Hepatocyte (in vitro differentiated cells): Measurements from ENCODE around the gene CORIN. TPM values are rescaled to one million over a fixed set of nuclear protein-coding genes. Genes with fewer than 3 reads are reported as not detected.

Experiments used
- DNase-seq: peaks from one replicate; pipeline ENCODE4 v3.0.0-alpha.2; 2016; ENCODE audit warnings: low spot score
- H2AFZ ChIP-seq: fragments of 200-600 bp; sonication (generic); 2 replicates; pipeline ENCODE4 v1.6.0; 2016; ENCODE audit warnings: antibody characterized with exemption, mild to moderate bottlenecking
- H3K27ac ChIP-seq: fragments of 200-600 bp; sonication (generic); 2 replicates; pipeline ENCODE4 v1.5.1; 2016; ENCODE audit warnings: mild to moderate bottlenecking
- H3K27me3 ChIP-seq: fragments of 200-600 bp; sonication (generic); 2 replicates; pipeline ENCODE4 v1.6.1; 2016
- H3K36me3 ChIP-seq: fragments of 200-600 bp; sonication (generic); replicated peaks from 2 replicates; pipeline ENCODE4 v1.5.1; 2016; ENCODE audit warnings: low read depth; ENCODE audit not compliant: insufficient read depth
- H3K4me1 ChIP-seq: fragments of 200-600 bp; sonication (generic); 2 replicates; pipeline ENCODE4 v1.5.1; 2016; ENCODE audit warnings: mild to moderate bottlenecking, moderate library complexity; ENCODE audit not compliant: insufficient read depth
- H3K4me2 ChIP-seq: fragments of 200-600 bp; sonication (generic); 2 replicates; pipeline ENCODE4 v1.6.0; 2016
- H3K4me3 ChIP-seq: fragments of 200-600 bp; sonication (generic); 2 replicates; pipeline ENCODE4 v1.5.1; 2016; ENCODE audit warnings: mild to moderate bottlenecking
- H3K79me2 ChIP-seq: fragments of 200-600 bp; sonication (generic); 2 replicates; pipeline ENCODE4 v1.6.0; 2017; ENCODE audit warnings: mild to moderate bottlenecking
- H3K9me2 ChIP-seq: fragments of 200-600 bp; sonication (generic); replicated peaks from 2 replicates; pipeline ENCODE4 v1.6.0; 2017; ENCODE audit warnings: mild to moderate bottlenecking; ENCODE audit not compliant: insufficient read depth
- H3K9me3 ChIP-seq: fragments of 200-600 bp; sonication (generic); 2 replicates; pipeline ENCODE4 v1.5.1; 2016; ENCODE audit warnings: low read depth, mild to moderate bottlenecking
- H4K20me1 ChIP-seq: fragments of 200-600 bp; sonication (generic); 2 replicates; pipeline ENCODE4 v1.6.0; 2016; ENCODE audit warnings: mild to moderate bottlenecking; ENCODE audit not compliant: insufficient read depth, poor library complexity, severe bottlenecking
- CTCF ChIP-seq: fragments of 200-600 bp; sonication (generic); IDR thresholded peaks from 2 replicates; pipeline ENCODE4 v1.5.1; 2016; ENCODE audit warnings: antibody characterized with exemption, mild to moderate bottlenecking; ENCODE audit not compliant: poor library complexity
- EZH2 ChIP-seq: fragments of 200-600 bp; sonication (generic); IDR thresholded peaks from 2 replicates; pipeline ENCODE4 v1.6.1; 2016; ENCODE audit warnings: antibody characterized with exemption, mild to moderate bottlenecking, borderline replicate concordance
- EZH2phosphoT487 ChIP-seq: fragments of 200-600 bp; sonication (generic); IDR thresholded peaks from one replicate; pipeline ENCODE4 v1.6.1; 2018; ENCODE audit warnings: antibody characterized with exemption, mild to moderate bottlenecking, low read depth, moderate library complexity; ENCODE audit not compliant: unreplicated experiment, severe bottlenecking
- WGBS: methylation state at CpG from one replicate; pipeline ENCODE4 v1.1.6; 2016; ENCODE audit warnings: low lambda C conversion rate; ENCODE audit errors: missing lambda C conversion rate; 5-methylcytosine and 5-hydroxymethylcytosine counted together
- polyA plus RNA-seq: library from polyadenylated mRNA; unstranded; fragments of >200 nt; fragmentation: Nextera tagmentation; extraction: Ambion mirVana; gene quantifications from 2 replicates; pipeline ENCODE4 v1.2.1, GENCODE V29; 2016
- total RNA-seq: library from RNA; depleted of rRNA; stranded (reverse); fragments of >200 nt; gene quantifications from 2 replicates; pipeline ENCODE4 v1.2.3, GENCODE V29; 2014

CORIN gene
- total and polyA plus RNA-seq, 2 experiments from 2014 or later: 0.13 to 0.40 TPM

GRCh38 chr4:47717188-47717587 is 120.7 kb downstream of the CORIN start:
- no peaks in the 10 kb centered on the region for H3K27me3 ChIP-seq

GRCh38 chr4:47715716-47716416 is 122.0 kb downstream of the CORIN start:
- Histone ChIP-seq H3K4me3 (no peak overlapping the region), H3K27ac (no peak overlapping the region), H3K9me3 (no peaks in the 10 kb centered on the region), H3K27me3 (no peaks in the 10 kb centered on the region), H4K20me1 (no peaks in the 10 kb centered on the region), H3K79me2 (no peaks in the 10 kb centered on the region), H3K4me1 (no peaks in the 10 kb centered on the region), H3K36me3 (no peaks in the 10 kb centered on the region), H3K4me2 (no peak overlapping the region), H2AFZ (no peak overlapping the region), H3K9me2 (no peaks in the 10 kb centered on the region)
- no peak for TF ChIP-seq CTCF
- no peak for TF ChIP-seq EZH2
- TF ChIP-seq EZH2phosphoT487: no peak
- WGBS: 76% methylated on average over 3 of the region's 3 CpGs
- DNase-seq: no peak

More at GRCh38 chr4:47717188-47717587, 120.7 kb downstream of the CORIN start:
- DNase-seq: no peak
- Histone ChIP-seq H3K27ac (no peak overlapping the region), H3K9me3 (no peaks in the 10 kb centered on the region), H3K4me3 (no peak overlapping the region), H3K36me3 (no peaks in the 10 kb centered on the region), H3K9me2 (no peaks in the 10 kb centered on the region), H4K20me1 (no peaks in the 10 kb centered on the region), H3K4me2 (no peak overlapping the region), H3K79me2 (no peaks in the 10 kb centered on the region), H3K4me1 (no peaks in the 10 kb centered on the region), H2AFZ (no peak overlapping the region)
- 38% methylated on average over 5 of the region's 5 CpGs for WGBS
- TF ChIP-seq EZH2 (no peak), EZH2phosphoT487 (no peak), CTCF (no peak)

- Histone ChIP-seq H3K9me3 (no peaks in the 10 kb centered on the region), H3K4me3 (no peak overlapping the region), H3K79me2 (no peaks in the 10 kb centered on the region), H2AFZ (no peak overlapping the region), H3K27me3 (no peaks in the 10 kb centered on the region), H3K9me2 (no peaks in the 10 kb centered on the region), H3K36me3 (no peaks in the 10 kb centered on the region), H4K20me1 (no peaks in the 10 kb centered on the region), H3K4me1 (no peaks in the 10 kb centered on the region), H3K27ac (no peak overlapping the region), H3K4me2 (no peak overlapping the region)
- DNase-seq: no peak
- TF ChIP-seq EZH2phosphoT487 (no peak), CTCF (no peak), EZH2 (no peak)
- WGBS: 55% methylated on average over 2 of the region's 2 CpGs
These were observed 123.6 kb downstream of the CORIN start for GRCh38 chr4:47714269-47714668.
